ENCODE data around the gene ALDH1A2.

DNA sequence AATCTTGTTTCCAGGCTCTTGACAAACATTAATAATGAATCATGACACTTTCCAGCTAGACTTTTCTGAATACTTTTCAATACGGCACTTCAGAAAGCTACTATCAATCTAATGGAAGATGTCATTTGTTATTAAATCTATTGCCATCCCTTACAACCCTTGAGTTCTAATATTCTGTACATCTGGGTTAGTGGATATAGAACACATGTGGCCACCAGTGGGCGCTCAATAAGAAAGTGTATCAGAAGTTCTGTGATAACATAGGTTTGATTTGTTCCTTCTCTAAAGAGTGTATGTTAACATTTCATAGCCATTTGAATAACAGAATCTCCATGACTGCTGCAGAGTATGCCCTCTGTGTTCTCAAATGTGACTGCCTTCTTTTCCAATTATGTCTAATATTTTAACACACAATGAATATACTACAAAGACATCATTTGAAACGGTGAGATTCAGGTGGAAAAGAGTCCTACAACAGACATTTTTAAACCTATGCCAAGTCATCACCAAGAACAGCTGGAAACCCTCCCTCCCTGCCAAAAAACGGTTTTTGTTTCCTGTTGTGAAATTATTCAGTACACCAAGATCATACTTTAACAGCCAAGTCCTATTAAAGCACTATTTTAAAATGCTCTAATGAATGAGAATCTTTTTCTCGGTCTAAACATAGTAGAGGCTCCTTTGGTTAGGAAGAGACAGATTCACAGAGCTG, 22.2 kb downstream of the ALDH1A2 start:
- TF ChIP-seq, protein P1, sequence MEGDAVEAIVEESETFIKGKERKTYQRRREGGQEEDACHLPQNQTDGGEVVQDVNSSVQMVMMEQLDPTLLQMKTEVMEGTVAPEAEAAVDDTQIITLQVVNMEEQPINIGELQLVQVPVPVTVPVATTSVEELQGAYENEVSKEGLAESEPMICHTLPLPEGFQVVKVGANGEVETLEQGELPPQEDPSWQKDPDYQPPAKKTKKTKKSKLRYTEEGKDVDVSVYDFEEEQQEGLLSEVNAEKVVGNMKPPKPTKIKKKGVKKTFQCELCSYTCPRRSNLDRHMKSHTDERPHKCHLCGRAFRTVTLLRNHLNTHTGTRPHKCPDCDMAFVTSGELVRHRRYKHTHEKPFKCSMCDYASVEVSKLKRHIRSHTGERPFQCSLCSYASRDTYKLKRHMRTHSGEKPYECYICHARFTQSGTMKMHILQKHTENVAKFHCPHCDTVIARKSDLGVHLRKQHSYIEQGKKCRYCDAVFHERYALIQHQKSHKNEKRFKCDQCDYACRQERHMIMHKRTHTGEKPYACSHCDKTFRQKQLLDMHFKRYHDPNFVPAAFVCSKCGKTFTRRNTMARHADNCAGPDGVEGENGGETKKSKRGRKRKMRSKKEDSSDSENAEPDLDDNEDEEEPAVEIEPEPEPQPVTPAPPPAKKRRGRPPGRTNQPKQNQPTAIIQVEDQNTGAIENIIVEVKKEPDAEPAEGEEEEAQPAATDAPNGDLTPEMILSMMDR (IDR thresholded peaks at IDR 0.05): no peak
- no peak for TF ChIP-seq POLR2A (IDR thresholded peaks at IDR 0.05)
